Parathyroid adenoma (tissue), 2 donors: ENCODE data around the gene NEUROG3.

Experiments used
- H2AFZ ChIP-seq: fragments of 300-600 bp; sonication (generic); one replicate; pipeline ENCODE4 v1.7.0; 2017; ENCODE audit warnings: antibody characterized with exemption, mild to moderate bottlenecking
- H3K27ac ChIP-seq: fragments of 300-600 bp; sonication (generic); one replicate; pipeline ENCODE4 v1.7.0; 2017
- H3K27me3 ChIP-seq: fragments of 300-600 bp; sonication (generic); one replicate; pipeline ENCODE4 v1.7.0; 2017; ENCODE audit warnings: low read length; ENCODE audit not compliant: control insufficient read depth, insufficient read depth
- H3K36me3 ChIP-seq: fragments of 300-600 bp; sonication (generic); one replicate; pipeline ENCODE4 v1.7.0; 2017; ENCODE audit warnings: low read length; ENCODE audit not compliant: control insufficient read depth, insufficient read depth
- H3K4me1 ChIP-seq: fragments of 300-600 bp; sonication (generic); one replicate; pipeline ENCODE4 v1.7.0; 2017; ENCODE audit warnings: control low read depth
- H3K4me2 ChIP-seq: fragments of 300-600 bp; sonication (generic); one replicate; pipeline ENCODE4 v1.7.0; 2017; ENCODE audit warnings: low read length
- H3K4me3 ChIP-seq: fragments of 300-600 bp; sonication (generic); one replicate; pipeline ENCODE4 v1.7.0; 2017; ENCODE audit warnings: low read depth, low read length
- H3K79me2 ChIP-seq: fragments of 300-600 bp; sonication (generic); one replicate; pipeline ENCODE4 v1.7.0; 2017; ENCODE audit warnings: control low read depth
- H3K9ac ChIP-seq: fragments of 300-600 bp; sonication (generic); one replicate; pipeline ENCODE4 v1.7.0; 2017; ENCODE audit warnings: mild to moderate bottlenecking
- H3K9me3 ChIP-seq: fragments of 300-600 bp; sonication (generic); one replicate; pipeline ENCODE4 v1.7.0; 2017; ENCODE audit warnings: low read length; ENCODE audit not compliant: control insufficient read depth
- TF ChIP-seq, protein P1 (sequence below): fragments of 300-600 bp; sonication (generic); IDR thresholded peaks from one replicate; pipeline ENCODE4 v1.7.0; 2017; ENCODE audit warnings: antibody characterized with exemption, mild to moderate bottlenecking
- donor health status: primary hyperparathyroidism.

NEUROG3 gene

DNA sequence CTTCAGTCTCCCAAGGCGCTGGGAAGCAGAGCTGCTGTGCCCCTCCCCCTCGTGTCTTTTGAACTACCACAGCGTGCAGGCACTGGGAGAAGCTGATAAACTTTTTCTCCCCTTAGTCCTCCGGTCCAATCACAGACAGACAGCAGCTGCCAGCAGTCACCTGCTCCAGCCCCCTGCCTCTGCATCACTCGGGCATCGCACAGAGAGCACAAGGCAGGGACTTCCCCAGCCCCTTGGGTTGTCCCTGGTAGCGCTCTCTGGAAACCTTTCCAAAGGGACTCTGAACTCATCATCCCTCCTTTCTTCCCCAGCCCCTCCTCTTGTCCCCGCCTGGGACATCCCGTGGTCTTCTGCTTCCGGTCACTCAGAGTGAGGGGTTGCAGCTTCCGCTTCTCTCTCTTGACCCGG is 1.4 kb upstream of the NEUROG3 start:
- no peaks in the 10 kb centered on the region for H3K79me2 ChIP-seq
- no peaks in the 10 kb centered on the region for H3K4me1 ChIP-seq
- H3K27ac ChIP-seq: no peak overlapping the region
- no peak overlapping the region for H3K4me2 ChIP-seq
- no peak overlapping the region for H2AFZ ChIP-seq
- no peak overlapping the region for H3K9ac ChIP-seq
- peaks cover 4% of the 10 kb centered on the region for H3K27me3 ChIP-seq
- H3K36me3 ChIP-seq: no peaks in the 10 kb centered on the region
- no peaks in the 10 kb centered on the region for H3K9me3 ChIP-seq
- H3K4me3 ChIP-seq: no peak overlapping the region
- TF ChIP-seq, protein P1, sequence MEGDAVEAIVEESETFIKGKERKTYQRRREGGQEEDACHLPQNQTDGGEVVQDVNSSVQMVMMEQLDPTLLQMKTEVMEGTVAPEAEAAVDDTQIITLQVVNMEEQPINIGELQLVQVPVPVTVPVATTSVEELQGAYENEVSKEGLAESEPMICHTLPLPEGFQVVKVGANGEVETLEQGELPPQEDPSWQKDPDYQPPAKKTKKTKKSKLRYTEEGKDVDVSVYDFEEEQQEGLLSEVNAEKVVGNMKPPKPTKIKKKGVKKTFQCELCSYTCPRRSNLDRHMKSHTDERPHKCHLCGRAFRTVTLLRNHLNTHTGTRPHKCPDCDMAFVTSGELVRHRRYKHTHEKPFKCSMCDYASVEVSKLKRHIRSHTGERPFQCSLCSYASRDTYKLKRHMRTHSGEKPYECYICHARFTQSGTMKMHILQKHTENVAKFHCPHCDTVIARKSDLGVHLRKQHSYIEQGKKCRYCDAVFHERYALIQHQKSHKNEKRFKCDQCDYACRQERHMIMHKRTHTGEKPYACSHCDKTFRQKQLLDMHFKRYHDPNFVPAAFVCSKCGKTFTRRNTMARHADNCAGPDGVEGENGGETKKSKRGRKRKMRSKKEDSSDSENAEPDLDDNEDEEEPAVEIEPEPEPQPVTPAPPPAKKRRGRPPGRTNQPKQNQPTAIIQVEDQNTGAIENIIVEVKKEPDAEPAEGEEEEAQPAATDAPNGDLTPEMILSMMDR: no peak

DNA sequence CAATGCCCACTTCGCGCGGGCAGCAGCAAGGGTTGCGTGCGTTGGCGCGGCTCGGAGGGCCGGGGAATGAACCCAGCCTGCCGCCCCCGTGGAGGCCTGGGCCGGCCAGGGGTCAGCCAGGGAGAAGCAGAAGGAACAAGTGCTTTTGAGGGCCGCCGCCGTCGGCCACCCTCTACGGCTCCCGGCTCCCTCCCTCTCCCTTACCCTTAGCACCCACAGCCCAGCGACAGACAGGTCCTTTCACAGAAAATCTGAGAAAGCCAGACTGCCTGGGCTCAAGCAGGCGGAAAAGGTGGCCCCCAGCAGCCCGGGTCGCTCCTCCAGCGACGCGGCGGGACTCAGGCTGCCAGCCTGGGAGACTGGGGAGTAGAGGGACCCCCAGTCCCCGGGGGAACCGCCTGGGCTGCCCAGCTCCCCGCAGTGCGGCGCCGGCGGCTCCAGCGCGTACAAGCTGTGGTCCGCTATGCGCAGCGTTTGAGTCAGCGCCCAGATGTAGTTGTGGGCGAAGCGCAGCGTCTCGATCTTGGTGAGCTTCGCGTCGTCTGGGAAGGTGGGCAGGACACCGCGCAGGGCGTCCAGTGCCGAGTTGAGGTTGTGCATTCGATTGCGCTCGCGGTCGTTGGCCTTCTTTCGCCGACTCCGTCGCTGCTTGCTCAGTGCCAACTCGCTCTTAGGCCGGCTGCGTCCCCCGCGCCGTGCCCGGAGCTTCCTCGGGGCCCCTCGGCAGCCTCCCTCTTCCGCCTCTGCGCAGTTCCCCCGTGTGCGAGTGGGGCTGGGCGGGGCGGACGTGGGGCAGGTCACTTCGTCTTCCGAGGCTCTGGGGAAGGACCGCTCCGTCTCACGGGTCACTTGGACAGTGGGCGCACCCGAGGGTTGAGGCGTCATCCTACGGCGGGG is 815 bp downstream of the NEUROG3 start:
- Histone ChIP-seq H3K4me3 (peak overlapping the region; percentile 16), H3K9ac (no peak overlapping the region)

DNA sequence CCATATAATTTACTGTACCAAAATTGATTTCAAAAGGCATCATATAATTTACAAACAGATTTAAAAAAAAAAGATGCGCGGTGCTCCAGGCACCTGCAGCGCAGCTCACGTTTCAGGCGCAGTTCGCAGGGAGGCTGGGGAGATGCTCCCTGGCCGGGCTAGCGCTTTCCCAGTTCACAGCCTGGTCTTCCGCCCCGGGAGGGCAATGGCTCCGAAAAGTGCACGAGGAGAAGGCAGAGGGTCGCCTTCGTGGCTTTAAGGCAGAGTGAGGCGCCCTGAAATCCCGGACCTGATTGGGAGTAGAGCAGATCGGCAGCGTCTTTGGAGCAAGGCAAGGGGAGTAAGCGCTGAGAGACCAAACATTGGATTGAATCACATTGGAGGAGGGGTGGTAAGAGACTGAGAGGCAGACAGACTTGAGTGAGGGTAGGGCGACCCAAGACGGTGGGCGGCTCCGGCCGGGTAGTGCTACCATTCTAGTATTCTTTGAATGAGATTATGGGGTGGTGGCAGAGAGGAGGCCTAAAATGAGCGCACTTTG is 1.5 kb downstream of the NEUROG3 start:
- H3K4me2 ChIP-seq: no peak overlapping the region
- TF ChIP-seq, protein P1: no peak
- no peak overlapping the region for H2AFZ ChIP-seq
- H3K4me3 ChIP-seq: no peak overlapping the region
- no peaks in the 10 kb centered on the region for H3K79me2 ChIP-seq
- H3K27me3 ChIP-seq: peaks cover 4% of the 10 kb centered on the region
- H3K4me1 ChIP-seq: no peaks in the 10 kb centered on the region
- H3K27ac ChIP-seq: no peak overlapping the region
- no peaks in the 10 kb centered on the region for H3K36me3 ChIP-seq
- no peak overlapping the region for H3K9ac ChIP-seq
- no peaks in the 10 kb centered on the region for H3K9me3 ChIP-seq

More for the DNA sequence above, 815 bp downstream of the NEUROG3 start:
- H3K4me2 ChIP-seq: peak overlapping the region; percentile 33
- peaks cover 4% of the 10 kb centered on the region for H3K27me3 ChIP-seq
- H3K4me1 ChIP-seq: no peaks in the 10 kb centered on the region
- no peak overlapping the region for H3K27ac ChIP-seq
- no peaks in the 10 kb centered on the region for H3K9me3 ChIP-seq
- H3K36me3 ChIP-seq: no peaks in the 10 kb centered on the region
- peak overlapping the region; percentile 22 for H2AFZ ChIP-seq
- TF ChIP-seq, protein P1: no peak
- H3K79me2 ChIP-seq: no peaks in the 10 kb centered on the region

DNA sequence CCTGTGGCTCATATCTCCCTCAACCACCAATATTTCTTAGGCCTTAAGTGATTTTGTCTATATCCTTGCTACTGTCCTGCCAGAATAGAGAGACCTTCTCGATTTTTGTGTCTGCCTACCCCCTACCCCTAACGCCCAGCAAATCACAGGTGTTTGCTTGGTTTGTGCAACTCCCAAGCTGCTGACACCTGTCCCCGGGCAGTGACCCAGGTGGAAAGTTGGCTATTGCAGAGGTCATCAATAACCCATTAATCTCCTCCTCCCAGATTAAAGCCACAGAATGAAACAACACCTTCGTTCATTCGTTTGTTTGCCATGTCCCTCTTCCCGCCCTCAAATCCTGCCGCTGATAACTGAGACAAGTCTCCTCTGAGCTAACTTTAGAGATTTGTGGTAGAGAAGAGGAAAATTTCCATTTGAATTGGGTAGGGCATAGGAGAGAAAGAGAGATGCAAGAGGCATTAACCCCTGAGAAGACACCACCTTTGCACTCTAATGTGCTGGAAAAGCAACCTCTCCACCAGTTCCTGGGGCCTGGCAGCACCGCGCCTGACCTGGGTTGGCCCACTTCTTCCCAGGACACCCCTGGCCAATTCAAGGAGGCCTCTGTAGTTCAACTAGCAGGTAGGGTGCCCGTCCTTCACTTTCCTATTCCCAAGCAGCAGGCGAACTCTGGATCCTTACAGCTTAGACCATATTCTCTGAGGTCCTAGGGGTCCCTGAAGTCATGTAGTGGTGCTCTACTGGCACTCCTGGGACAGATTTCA is 3.0 kb downstream of the NEUROG3 start:
- Histone ChIP-seq H2AFZ (no peak overlapping the region), H3K27ac (no peak overlapping the region), H3K9ac (no peak overlapping the region), H3K4me2 (no peak overlapping the region), H3K9me3 (no peaks in the 10 kb centered on the region), H3K79me2 (no peaks in the 10 kb centered on the region), H3K36me3 (no peaks in the 10 kb centered on the region), H3K27me3 (peaks cover 4% of the 10 kb centered on the region), H3K4me1 (no peaks in the 10 kb centered on the region), H3K4me3 (no peak overlapping the region)
- TF ChIP-seq, protein P1: no peak
